ENCODE results near the gene STK39.

Gene STK39

GRCh38 chr2:168006498-168006897 is 240.9 kb downstream of the STK39 start:
- DNase-seq (ENCODE audit: low read depth in 2 of 2), result no peak

GRCh38 chr2:168005586-168005985 is 241.8 kb downstream of the STK39 start:
- no peak for DNase-seq (ENCODE audit: low read depth in 2 of 2)

- no peak for DNase-seq (ENCODE audit: low read depth in 2 of 2)
Observed at GRCh38 chr2:168003876-168004275, 243.5 kb downstream of the STK39 start.

- DNase-seq (ENCODE audit: low read depth in 2 of 2), result no peak
Observed at GRCh38 chr2:168002021-168002553, 245.3 kb downstream of the STK39 start.

- no peak for DNase-seq (ENCODE audit: low read depth in 2 of 2)
Observed at GRCh38 chr2:167992278-167992677, 255.1 kb downstream of the STK39 start.

GRCh38 chr2:167990062-167990461 is 257.3 kb downstream of the STK39 start:
- DNase-seq (ENCODE audit: low read depth in 2 of 2), result no peak

GRCh38 chr2:167988296-167988695 is 259.1 kb downstream of the STK39 start:
- DNase-seq (ENCODE audit: low read depth in 2 of 2), result no peak

- no peak for DNase-seq (ENCODE audit: low read depth in 2 of 2)
Observed at GRCh38 chr2:167987558-167987957, 259.8 kb downstream of the STK39 start.

GRCh38 chr2:167987026-167987425 is 260.4 kb downstream of the STK39 start:
- DNase-seq (ENCODE audit: low read depth in 2 of 2), result no peak

- no peak for DNase-seq (ENCODE audit: low read depth in 2 of 2)
Observed at GRCh38 chr2:167986223-167986622, 261.2 kb downstream of the STK39 start.

GRCh38 chr2:167981945-167982344 is 265.4 kb downstream of the STK39 start:
- DNase-seq (ENCODE audit: low read depth in 2 of 2), result no peak

GRCh38 chr2:167980439-167980838 is 267.0 kb downstream of the STK39 start:
- DNase-seq (ENCODE audit: low read depth in 2 of 2), result no peak

- no peak for DNase-seq (ENCODE audit: low read depth in 2 of 2)
Observed at GRCh38 chr2:167972746-167973145, 274.6 kb downstream of the STK39 start.

- no peak for DNase-seq (ENCODE audit: low read depth in 2 of 2)
Observed at GRCh38 chr2:167972020-167972419, 275.4 kb downstream of the STK39 start.

- no peak for DNase-seq (ENCODE audit: low read depth in 2 of 2)
Observed at GRCh38 chr2:167966937-167967913, 280.2 kb downstream of the STK39 start.

- DNase-seq (ENCODE audit: low read depth in 2 of 2), result no peak
Observed at GRCh38 chr2:167965907-167966761, 281.3 kb downstream of the STK39 start.

GRCh38 chr2:167964650-167965413 is 282.6 kb downstream of the STK39 start:
- DNase-seq (ENCODE audit: low read depth in 2 of 2), result no peak

- DNase-seq (ENCODE audit: low read depth in 2 of 2), result no peak
Observed at GRCh38 chr2:167963899-167964649, 283.3 kb downstream of the STK39 start.

- DNase-seq (ENCODE audit: low read depth in 2 of 2), result no peak
Observed at GRCh38 chr2:167962436-167963226, 284.8 kb downstream of the STK39 start.

GRCh38 chr2:167961536-167962048 is 285.8 kb downstream of the STK39 start:
- DNase-seq (ENCODE audit: low read depth in 2 of 2), result no peak
